GM12873 (cell line): ENCODE measurements around the gene MTERF4.

Experiments
- TF ChIP-seq, protein P1 (sequence below): IDR thresholded peaks from 2 replicates; pipeline ENCODE4 v1.5.1; 2012; ENCODE audit warnings: low read depth, mild to moderate bottlenecking, moderate library complexity, low read length, control low read depth; ENCODE audit not compliant: insufficient read depth; ENCODE audit errors: missing control alignments

MTERF4 gene

DNA sequence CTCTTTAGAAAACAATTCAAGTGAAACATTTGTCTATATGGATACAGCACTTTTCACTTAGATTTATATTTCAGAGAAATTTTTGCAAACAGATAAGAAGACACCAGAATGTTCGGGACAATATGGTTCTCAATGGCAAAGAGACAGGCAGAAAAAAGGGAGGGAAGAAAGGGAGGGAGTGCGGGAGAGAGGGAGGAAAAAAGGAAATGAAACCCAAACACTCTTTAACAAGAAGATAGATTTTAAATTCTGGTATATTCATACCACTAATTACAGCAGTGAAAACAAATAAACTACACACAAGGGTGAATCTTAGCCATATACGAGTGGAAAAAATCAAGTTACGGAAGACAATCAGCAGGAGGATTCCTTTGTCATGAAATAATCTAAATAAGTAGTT lies 44.2 kb upstream of the MTERF4 start:
- TF ChIP-seq, protein P1, sequence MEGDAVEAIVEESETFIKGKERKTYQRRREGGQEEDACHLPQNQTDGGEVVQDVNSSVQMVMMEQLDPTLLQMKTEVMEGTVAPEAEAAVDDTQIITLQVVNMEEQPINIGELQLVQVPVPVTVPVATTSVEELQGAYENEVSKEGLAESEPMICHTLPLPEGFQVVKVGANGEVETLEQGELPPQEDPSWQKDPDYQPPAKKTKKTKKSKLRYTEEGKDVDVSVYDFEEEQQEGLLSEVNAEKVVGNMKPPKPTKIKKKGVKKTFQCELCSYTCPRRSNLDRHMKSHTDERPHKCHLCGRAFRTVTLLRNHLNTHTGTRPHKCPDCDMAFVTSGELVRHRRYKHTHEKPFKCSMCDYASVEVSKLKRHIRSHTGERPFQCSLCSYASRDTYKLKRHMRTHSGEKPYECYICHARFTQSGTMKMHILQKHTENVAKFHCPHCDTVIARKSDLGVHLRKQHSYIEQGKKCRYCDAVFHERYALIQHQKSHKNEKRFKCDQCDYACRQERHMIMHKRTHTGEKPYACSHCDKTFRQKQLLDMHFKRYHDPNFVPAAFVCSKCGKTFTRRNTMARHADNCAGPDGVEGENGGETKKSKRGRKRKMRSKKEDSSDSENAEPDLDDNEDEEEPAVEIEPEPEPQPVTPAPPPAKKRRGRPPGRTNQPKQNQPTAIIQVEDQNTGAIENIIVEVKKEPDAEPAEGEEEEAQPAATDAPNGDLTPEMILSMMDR, result no peak

DNA sequence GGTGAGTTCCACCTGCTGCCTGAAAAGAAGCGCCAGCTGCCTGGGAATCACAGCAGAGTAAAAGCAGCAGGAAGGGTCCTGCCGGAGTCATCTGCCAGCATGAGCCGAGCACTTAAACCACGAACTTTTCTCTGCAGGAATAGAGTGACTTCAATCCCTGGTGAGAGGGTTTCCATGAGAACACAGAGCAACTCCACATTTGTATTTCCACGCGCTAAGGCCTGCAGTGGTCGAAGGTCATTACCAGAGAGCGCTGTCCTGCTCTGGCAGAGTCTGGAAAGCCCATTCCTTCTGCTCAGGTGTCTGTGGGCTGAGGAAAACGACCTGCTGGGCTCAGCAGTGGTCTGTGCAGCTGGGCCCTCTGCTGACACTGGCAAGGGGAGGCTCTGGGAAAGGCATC lies 40.5 kb upstream of the MTERF4 start:
- TF ChIP-seq, protein P1, result no peak

DNA sequence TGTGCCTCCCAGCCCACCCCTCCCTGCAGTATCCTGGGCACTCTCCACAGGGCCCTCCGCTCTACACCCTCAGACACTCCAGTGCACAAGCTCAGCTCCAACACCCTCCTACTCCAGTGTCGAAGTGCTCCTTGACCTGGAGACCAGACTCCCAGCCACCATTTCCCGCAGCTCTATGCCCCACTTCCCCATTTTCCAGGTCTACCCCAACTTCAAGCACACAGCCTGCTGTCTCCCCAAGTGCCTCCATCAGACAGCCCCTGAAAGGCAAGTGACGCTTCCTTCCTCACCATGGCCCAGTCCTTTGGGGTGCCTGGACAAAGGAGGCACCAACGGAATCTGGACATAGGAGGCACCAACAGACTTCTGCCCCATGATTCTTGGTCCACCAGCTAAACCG lies 40.0 kb upstream of the MTERF4 start:
- TF ChIP-seq, protein P1, result no peak

DNA sequence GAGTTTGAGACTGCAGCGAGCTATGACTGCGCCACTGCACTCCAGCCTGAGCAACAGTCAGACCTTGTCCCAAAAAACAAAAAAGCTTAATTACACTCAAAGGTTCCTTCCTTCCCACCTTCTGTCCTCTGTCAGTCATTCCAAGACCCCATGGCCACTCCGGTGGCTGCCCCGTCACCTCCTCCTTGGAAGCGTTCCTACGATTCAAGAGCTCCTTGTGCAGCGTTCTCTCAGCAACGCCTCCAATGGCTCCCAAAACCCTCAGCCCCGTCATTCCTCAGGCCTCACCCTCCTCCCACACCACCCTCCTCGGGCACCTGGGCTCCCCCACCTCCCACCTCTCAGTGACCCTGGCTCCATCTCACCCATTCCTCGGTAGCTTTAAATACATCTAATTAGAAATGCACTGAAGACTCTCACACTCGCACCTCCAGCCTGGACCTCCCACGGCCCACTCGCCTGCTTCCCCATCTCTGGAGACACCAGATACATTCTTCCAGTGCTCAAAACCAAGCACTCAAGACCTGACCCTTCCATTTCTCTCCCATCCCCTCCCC lies 39.2 kb upstream of the MTERF4 start:
- TF ChIP-seq, protein P1, result no peak

DNA sequence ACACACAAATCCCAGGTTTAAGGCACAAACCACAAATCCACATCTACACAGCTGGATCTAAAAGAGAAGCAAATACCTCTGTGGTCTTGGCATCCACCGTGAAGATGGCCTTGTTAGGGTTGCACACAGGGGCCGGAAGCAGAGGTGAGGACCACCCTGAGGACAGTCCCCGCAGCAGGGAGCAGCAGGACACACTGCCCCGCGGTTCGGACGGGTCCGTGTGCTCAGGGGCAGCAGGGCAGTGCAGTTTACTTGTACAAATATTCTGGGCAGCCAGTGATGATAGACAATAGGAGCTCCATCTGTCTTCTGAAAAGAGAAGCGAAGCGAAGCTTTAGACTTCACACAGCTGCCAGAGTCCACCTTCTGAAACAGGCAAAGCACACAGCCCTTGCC lies 38.4 kb upstream of the MTERF4 start:
- TF ChIP-seq, protein P1, result no peak

DNA sequence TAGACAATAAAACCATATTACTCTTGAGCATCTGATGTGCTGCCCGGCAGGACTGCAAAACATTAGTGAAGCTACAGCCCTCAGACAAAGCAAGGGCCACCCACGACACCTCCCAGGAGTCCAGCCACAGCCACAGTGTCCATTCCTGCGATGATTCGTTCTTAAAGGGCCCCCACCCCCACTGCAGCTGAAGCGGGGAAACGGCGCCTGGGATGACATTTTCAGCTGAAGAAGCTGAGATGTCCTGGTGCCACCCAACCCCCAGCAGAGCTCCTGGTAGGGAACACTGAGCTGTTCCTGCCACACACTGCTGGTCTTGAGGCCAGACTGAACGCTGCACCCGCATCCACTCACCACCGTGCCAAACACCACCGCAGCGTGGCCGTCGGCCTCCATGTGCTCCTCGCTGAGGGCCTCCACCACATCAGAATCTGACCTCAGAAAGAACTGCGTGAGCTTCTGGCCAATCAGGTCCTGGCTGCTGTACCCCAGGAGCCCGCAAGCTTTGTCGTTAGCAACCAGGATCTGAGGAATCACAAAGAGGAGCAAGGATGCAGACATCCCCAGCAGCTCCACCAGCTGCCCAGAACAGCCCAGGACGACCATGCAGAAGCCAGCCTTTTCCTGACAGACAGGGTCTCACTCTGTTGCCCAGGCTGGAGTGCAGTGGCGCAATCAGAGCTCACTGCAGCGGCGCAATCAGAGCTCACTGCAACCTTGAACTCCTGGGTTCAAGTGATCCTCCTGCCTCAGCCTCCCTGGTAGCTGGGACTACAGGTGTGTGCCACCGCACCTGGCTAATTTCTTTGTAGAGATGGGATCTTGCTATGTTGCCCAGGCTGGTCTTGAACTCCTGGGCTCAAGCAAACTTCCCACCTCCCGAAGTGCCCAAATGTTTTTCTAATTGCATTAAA lies 37.7 kb upstream of the MTERF4 start:
- TF ChIP-seq, protein P1, result no peak

DNA sequence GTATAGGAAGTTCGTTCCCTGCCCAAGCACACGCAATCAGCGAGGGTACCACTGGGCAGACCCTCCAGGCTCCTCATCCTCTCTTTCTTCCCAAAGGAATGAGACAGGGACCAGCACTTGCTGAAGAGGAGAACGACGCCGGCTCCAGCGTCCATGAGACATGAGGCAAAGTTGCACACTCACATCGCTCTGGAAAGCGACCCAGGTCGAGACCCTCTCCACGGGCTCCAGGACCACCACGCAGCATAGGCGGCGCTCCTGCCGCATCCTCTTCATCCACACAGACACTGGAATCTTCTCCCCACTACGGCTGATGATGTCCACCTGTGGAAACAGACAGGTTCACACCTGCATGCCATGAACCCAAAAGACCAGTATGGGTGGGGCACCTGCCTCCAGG lies 36.4 kb upstream of the MTERF4 start:
- TF ChIP-seq, protein P1, result no peak
